Choroid plexus epithelial cell (primary cell): ENCODE data around the gene SLX4IP.

Experiments
- DNase-seq: peaks from one replicate; pipeline ENCODE4 v3.0.0-alpha.2; 2010; ENCODE audit warnings: low read depth
- H3K4me3 ChIP-seq: 2 replicates; pipeline ENCODE4 v1.5.1; 2011; ENCODE audit warnings: low read depth, mild to moderate bottlenecking, control low read depth, low read length, moderate library complexity
- CTCF ChIP-seq: conservative IDR thresholded peaks from 2 replicates; pipeline ENCODE4 v1.5.1; 2011; ENCODE audit warnings: low read depth, mild to moderate bottlenecking, control low read depth, inconsistent platforms, low read length, moderate library complexity

The SLX4IP gene

GRCh38 chr20:10522328-10522727 is 87.2 kb downstream of the SLX4IP start:
- H3K4me3 ChIP-seq, result no peak overlapping the region
- DNase-seq, result peak; percentile 48
- TF ChIP-seq CTCF, result no peak

- TF ChIP-seq CTCF, result no peak
Measured at GRCh38 chr20:10523443-10523842, 88.3 kb downstream of the SLX4IP start.

GRCh38 chr20:10524034-10524476 is 89.0 kb downstream of the SLX4IP start:
- no peak for TF ChIP-seq CTCF
- DNase-seq, result peak; percentile 89
- no peak overlapping the region for H3K4me3 ChIP-seq

More at GRCh38 chr20:10523443-10523842, 88.3 kb downstream of the SLX4IP start:
- no peak for DNase-seq
- no peak overlapping the region for H3K4me3 ChIP-seq

GRCh38 chr20:10524643-10525042 is 89.5 kb downstream of the SLX4IP start:
- H3K4me3 ChIP-seq, result no peak overlapping the region
- TF ChIP-seq CTCF, result no peak
- DNase-seq, result peak; percentile 44

GRCh38 chr20:10527781-10528180 is 92.7 kb downstream of the SLX4IP start:
- no peak for DNase-seq
- no peak for TF ChIP-seq CTCF

GRCh38 chr20:10530883-10531282 is 95.8 kb downstream of the SLX4IP start:
- no peak for DNase-seq
- no peak for TF ChIP-seq CTCF

More at GRCh38 chr20:10527781-10528180, 92.7 kb downstream of the SLX4IP start:
- no peak overlapping the region for H3K4me3 ChIP-seq

GRCh38 chr20:10531848-10532247 is 96.7 kb downstream of the SLX4IP start:
- TF ChIP-seq CTCF, result no peak
- peak; percentile 87 for DNase-seq
- H3K4me3 ChIP-seq, result no peak overlapping the region

More at GRCh38 chr20:10530883-10531282, 95.8 kb downstream of the SLX4IP start:
- no peak overlapping the region for H3K4me3 ChIP-seq
